B cell (primary cell): ENCODE measurements around the gene ZNF335. TPM values are rescaled to one million over a fixed set of nuclear protein-coding genes. Genes with fewer than 3 reads are reported as not detected.

Source experiments
- ATAC-seq: fragments of 200-7000 bp; cut with Tn5 transposase; one replicate; pipeline ENCODE4 v1.10.0; 2021; ENCODE audit warnings: low read depth, mild to moderate bottlenecking, moderate number of reproducible peaks, moderate library complexity
- CTCF ChIA-PET: fragments of 350-600 bp; sonication (Branson Sonifier 250); formaldehyde crosslinking; loops from one replicate; lab custom pipeline; 2021; ENCODE audit warnings: antibody characterized with exemption, inconsistent platforms; lab: Charles Lee
- POLR2A ChIA-PET: fragments of 350-600 bp; sonication (Branson Sonifier 250); formaldehyde crosslinking; loops from one replicate; lab custom pipeline; 2021; ENCODE audit warnings: antibody characterized with exemption; lab: Charles Lee
- DNase-seq: peaks from one replicate; pipeline ENCODE4 v3.0.0; 2013
- H2AFZ ChIP-seq: 2 replicates; pipeline ENCODE4 v1.6.1; 2012; ENCODE audit warnings: mild to moderate bottlenecking, low read depth, low read length; ENCODE audit not compliant: insufficient read depth, poor library complexity, severe bottlenecking
- H3K27ac ChIP-seq, 2 donors: 1 replicate in 1 of 2; 2 replicates in 1 of 2; pipeline ENCODE4 v1.5.1; 2012 to 2013; ENCODE audit warnings: low read length in 2 of 2, mild to moderate bottlenecking in 2 of 2, moderate library complexity in 1 of 2
- H3K27me3 ChIP-seq, 4 experiments: fragments of 200-600 bp in 1 of 4; sonication (generic) in 1 of 4; replicated peaks in 1 of 4; 1 replicate in 2 of 4; 2 replicates in 2 of 4; pipeline versions ENCODE4 v1.6.1 to v1.7.0; 2013 to 2016; ENCODE audit warnings: low read length in 3 of 4, mild to moderate bottlenecking in 2 of 4, mixed read lengths in 1 of 4, moderate library complexity in 1 of 4; ENCODE audit not compliant: insufficient read depth in 4 of 4, control insufficient read depth in 3 of 4; ENCODE audit errors: control extremely low read depth in 1 of 4
- H3K36me3 ChIP-seq, 2 experiments: replicated peaks in 1 of 2; 1 replicate in 1 of 2; 2 replicates in 1 of 2; pipeline versions ENCODE4 v1.6.1 to v1.7.1; 2013; ENCODE audit warnings: low read length in 1 of 2; ENCODE audit not compliant: insufficient read depth in 2 of 2, control insufficient read depth in 1 of 2; ENCODE audit errors: control extremely low read depth in 1 of 2, extremely low read depth in 1 of 2
- H3K4me1 ChIP-seq, 2 donors: fragments of 200-600 bp in 1 of 2; sonication (generic) in 1 of 2; 1 replicate in 1 of 2; 2 replicates in 1 of 2; pipeline versions ENCODE4 v1.5.1 to v1.6.1; 2013 to 2017; ENCODE audit warnings: low read length in 2 of 2; ENCODE audit not compliant: control insufficient read depth in 2 of 2, insufficient read depth in 2 of 2
- H3K4me2 ChIP-seq: replicated peaks from 2 replicates; pipeline ENCODE3; 2012; ENCODE audit warnings: mild to moderate bottlenecking, low read depth, low read length; ENCODE audit not compliant: poor library complexity, severe bottlenecking
- H3K4me3 ChIP-seq, 5 experiments: fragments of 200-600 bp in 1 of 5; sonication (generic) in 1 of 5; 1 replicate in 3 of 5; 2 replicates in 2 of 5; pipeline versions ENCODE4 v1.5.1 to v1.7.0; 2011 to 2016; ENCODE audit warnings: low read length in 4 of 5, mild to moderate bottlenecking in 4 of 5, low read depth in 2 of 5, control low read depth in 1 of 5, moderate library complexity in 1 of 5; ENCODE audit not compliant: insufficient read depth in 1 of 5; ENCODE audit errors: control extremely low read depth in 1 of 5, extremely low read depth in 1 of 5
- H3K79me2 ChIP-seq: fragments of 200-600 bp; sonication (generic); one replicate; pipeline ENCODE4 v1.6.0; 2016; ENCODE audit warnings: low read length; ENCODE audit not compliant: control insufficient read depth, insufficient read depth
- H3K9ac ChIP-seq: fragments of 200-600 bp; sonication (generic); 2 replicates; pipeline ENCODE4 v1.6.1; 2017; ENCODE audit warnings: mild to moderate bottlenecking, low read length, moderate library complexity
- H3K9me3 ChIP-seq, 3 donors: one replicate each; pipeline versions ENCODE4 v1.6.1 to v1.7.1; 2013; ENCODE audit warnings: low read length in 2 of 3; ENCODE audit not compliant: control insufficient read depth in 2 of 3, insufficient read depth in 1 of 3; ENCODE audit errors: control extremely low read depth in 1 of 3
- H4K20me1 ChIP-seq: 2 replicates; pipeline ENCODE4 v1.6.0; 2012; ENCODE audit warnings: mild to moderate bottlenecking, low read length; ENCODE audit not compliant: insufficient read depth, control insufficient read depth, poor library complexity, severe bottlenecking
- H3K27ac Mint-ChIP-seq: one replicate; pipeline ENCODE4 v1.8.0; 2021; ENCODE audit warnings: mixed read lengths
- H3K27me3 Mint-ChIP-seq: one replicate; pipeline ENCODE4 v1.8.0; 2021; ENCODE audit warnings: mixed read lengths
- H3K4me1 Mint-ChIP-seq: one replicate; pipeline ENCODE4 v1.8.0; 2021; ENCODE audit warnings: mixed read lengths
- H3K4me3 Mint-ChIP-seq: one replicate; pipeline ENCODE4 v1.8.0; 2021; ENCODE audit warnings: mixed read lengths
- H3K9me3 Mint-ChIP-seq: one replicate; pipeline ENCODE4 v1.8.0; 2022; ENCODE audit warnings: mixed read lengths; ENCODE audit not compliant: insufficient read depth
- CTCF ChIP-seq: fragments of 200-600 bp; IDR thresholded peaks from one replicate; pipeline ENCODE4 v1.8.0; 2022; ENCODE audit warnings: antibody characterized with exemption, mild to moderate bottlenecking
- EZH2 ChIP-seq: IDR thresholded peaks from 2 replicates; pipeline ENCODE4 v1.6.1; 2012; ENCODE audit warnings: borderline replicate concordance, low read depth, mild to moderate bottlenecking, moderate library complexity, low read length; ENCODE audit not compliant: insufficient read depth, poor library complexity, severe bottlenecking
- WGBS: methylation state at CpG from one replicate; pipeline ENCODE4 v1.1.5; 2013; ENCODE audit warnings: missing lambda C conversion rate; ENCODE audit not compliant: insufficient coverage; 5-methylcytosine and 5-hydroxymethylcytosine counted together
- intact Hi-C: fragments of 100-400 bp; cut with micrococcal nuclease; formaldehyde crosslinking; loops from one replicate; pipeline ENCODE4 v1.10.0; 2022
- polyA plus RNA-seq: library from polyadenylated mRNA; depleted of rRNA; stranded (reverse); fragments of >200 nt; gene quantifications from 2 replicates; pipeline ENCODE4 v1.2.3, GENCODE V29; 2012
- total RNA-seq, 2 donors: library from RNA; stranded (reverse); fragments of 120-200 nt in 1 of 2; gene quantifications; 1 replicate in 1 of 2; 2 replicates in 1 of 2; pipeline versions ENCODE4 v1.2.3 to v1.2.4, GENCODE V29; 2013 to 2022

Gene ZNF335
- total and polyA plus RNA-seq, 2 donors (not counting 1 experiment from before 2014, with no cell fraction given) = 62.3 to 62.7 TPM

DNA sequence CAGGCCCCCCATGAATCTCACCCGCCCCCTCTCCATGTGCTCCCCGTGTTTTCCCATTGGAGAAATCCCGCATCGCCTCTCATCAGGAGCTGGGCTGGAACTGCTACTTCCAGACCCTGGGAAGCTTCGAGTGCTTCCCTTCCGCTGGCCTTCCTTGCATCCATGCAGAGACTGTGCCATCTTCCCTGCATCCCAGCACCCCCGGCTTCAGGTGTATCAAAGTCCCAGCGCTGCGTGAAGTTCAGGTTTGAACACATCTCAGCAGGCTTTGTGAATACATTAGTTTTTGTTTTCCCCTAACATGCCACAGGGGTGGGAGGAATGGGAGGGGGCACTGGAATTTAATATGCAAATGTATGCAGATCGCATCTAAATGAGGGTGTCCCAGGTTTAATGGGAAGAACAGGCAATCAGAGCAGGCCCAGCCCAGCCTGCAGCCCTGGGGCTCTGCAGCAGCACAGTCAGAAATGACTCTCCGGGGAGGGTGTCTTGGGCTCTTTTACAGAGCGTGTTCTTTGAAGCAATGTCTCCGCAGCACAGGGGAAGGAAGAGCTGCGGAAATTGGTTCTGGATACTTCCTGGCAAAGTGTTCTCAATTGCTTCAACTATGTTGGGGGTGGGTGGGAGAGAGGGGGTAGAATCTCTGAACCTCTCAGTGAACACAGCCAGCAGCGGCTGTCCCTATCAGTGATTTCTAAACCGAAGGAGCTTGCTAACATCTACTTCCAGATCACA, 28.4 kb upstream of the ZNF335 start:
- H3K4me1 ChIP-seq = peaks cover 47 to 54% of the 10 kb centered on the region in 2 donors
- ChIA-PET POLR2A (no interaction called here), CTCF (interaction anchor here (1.2 to 1.9 kb wide), 5 partner anchors 11 to 130 kb away, joined by 3 to 11 read pairs (median 6); no protein-coding TSS in a partner anchor)
- Mint-ChIP-seq H3K4me1 (peaks cover 50% of the 10 kb centered on the region), H3K9me3 (no peaks in the 10 kb centered on the region), H3K27ac (no peak overlapping the region), H3K27me3 (peaks cover 10% of the 10 kb centered on the region), H3K4me3 (no peak overlapping the region)
- intact Hi-C loops = no loop called here
- no peaks in the 10 kb centered on the region for H3K79me2 ChIP-seq
- 63% methylated on average over 13 of the region's 16 CpGs for WGBS
- no peaks in the 10 kb centered on the region for H3K9me3 ChIP-seq
- H3K27me3 ChIP-seq = peaks cover 0 to 17% (median 0%) of the 10 kb centered on the region in 4 experiments
- no peaks in the 10 kb centered on the region for H4K20me1 ChIP-seq
- no peaks in the 10 kb centered on the region for H3K36me3 ChIP-seq
- ATAC-seq (no peak), DNase-seq (no peak)
- peak overlapping the region; percentile 36 for H3K4me2 ChIP-seq
- TF ChIP-seq EZH2 (no peak), CTCF (no peak)
- no peak overlapping the region for H3K4me3 ChIP-seq
- H3K9ac ChIP-seq = no peak overlapping the region
- H3K27ac ChIP-seq = no peak overlapping the region
- H2AFZ ChIP-seq = no peak overlapping the region

DNA sequence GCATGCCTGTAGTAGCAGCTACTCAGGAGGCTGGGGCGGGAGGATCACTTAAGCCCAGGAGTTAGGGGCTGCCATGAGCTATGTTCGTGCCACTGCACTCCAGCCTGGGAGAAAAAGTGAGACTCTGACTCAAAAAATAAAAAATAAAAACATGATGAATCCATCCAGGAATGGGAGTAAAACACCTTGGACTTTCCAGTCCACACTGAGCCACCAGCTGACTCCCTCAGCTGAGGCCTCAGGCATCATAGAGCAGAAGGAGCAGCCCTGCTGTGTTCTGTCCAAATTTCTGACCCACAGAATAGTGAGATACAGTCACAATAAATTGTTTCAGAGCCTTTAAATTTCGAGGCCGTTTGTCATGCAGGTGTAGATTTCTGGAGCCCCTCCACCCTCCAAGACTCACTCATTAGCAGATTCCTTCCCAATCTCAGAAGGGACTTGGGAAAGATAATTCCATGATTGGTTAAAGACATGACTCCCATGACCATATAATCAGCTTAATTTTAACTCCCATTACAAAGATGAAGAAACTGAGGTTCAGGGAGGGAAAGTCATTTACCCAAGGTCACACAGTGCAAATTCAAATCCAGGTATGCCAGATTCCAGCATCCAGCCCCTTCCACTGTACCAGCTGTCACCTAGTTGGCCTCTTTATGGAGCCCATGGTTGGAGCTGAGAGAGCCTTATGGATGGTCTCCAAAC, 27.7 kb upstream of the ZNF335 start:
- H3K4me2 ChIP-seq = no peak overlapping the region

More for the DNA sequence above, 27.7 kb upstream of the ZNF335 start:
- Mint-ChIP-seq H3K27me3 (peaks cover 10% of the 10 kb centered on the region), H3K27ac (no peak overlapping the region), H3K4me1 (peaks cover 43% of the 10 kb centered on the region), H3K4me3 (no peak overlapping the region), H3K9me3 (no peaks in the 10 kb centered on the region)
- Histone ChIP-seq H3K4me1 (peaks cover 40 to 47% of the 10 kb centered on the region in 2 donors), H3K9me3 (peaks cover 0 to 2% (median 0%) of the 10 kb centered on the region in 3 donors), H3K4me3 (no peak overlapping the region), H3K27ac (no peak overlapping the region), H3K27me3 (peaks cover 0 to 21% (median 0%) of the 10 kb centered on the region in 4 experiments), H3K79me2 (no peaks in the 10 kb centered on the region), H2AFZ (no peak overlapping the region), H4K20me1 (no peaks in the 10 kb centered on the region), H3K36me3 (no peaks in the 10 kb centered on the region), H3K9ac (no peak overlapping the region)
- WGBS = 100% methylated on average over 1 of the region's 4 CpGs
- ATAC-seq (no peak), DNase-seq (no peak)
- intact Hi-C loops = no loop called here
- TF ChIP-seq EZH2 (no peak), CTCF (no peak)
- ChIA-PET POLR2A (no interaction called here), CTCF (interaction anchor here (1.2 to 1.9 kb wide), 5 partner anchors 10 to 130 kb away, joined by 3 to 11 read pairs (median 6); no protein-coding TSS in a partner anchor)
